HepG2 (cell line): ENCODE results near the gene CCDC83. TPM values are rescaled to one million over a fixed set of nuclear protein-coding genes. Genes with fewer than 3 reads are reported as not detected.
A peak's percentile ranks its signal among the peaks of the same experiment; 100 is the strongest.

Experiments
- BCLAF1 ChIP-seq: fragments of 450-650 bp; IDR thresholded peaks from 2 replicates; pipeline ENCODE4 v1.6.1; 2017; ENCODE audit warnings: mild to moderate bottlenecking
- BHLHE40 ChIP-seq: IDR thresholded peaks from 2 replicates; pipeline ENCODE4 v1.6.1; 2011; ENCODE audit warnings: low read length, improper control_type of control experiment
- CHD4 ChIP-seq: fragments of 200-600 bp; sonication (generic); IDR thresholded peaks from 2 replicates; pipeline ENCODE4 v1.7.0; 2017; ENCODE audit warnings: mild to moderate bottlenecking, low read length, borderline replicate concordance
- E2F2 ChIP-seq: sonication (generic); formaldehyde crosslinking; IDR thresholded peaks from 2 replicates; pipeline ENCODE4 v1.4.0; 2020; ENCODE audit warnings: missing genetic modification reagents, borderline replicate concordance
- GZF1 ChIP-seq: sonication (generic); formaldehyde crosslinking; IDR thresholded peaks from 2 replicates; pipeline ENCODE4 v1.5.1; 2020; ENCODE audit warnings: mild to moderate bottlenecking, missing genetic modification reagents
- HOXA7 ChIP-seq: sonication (generic); formaldehyde crosslinking; IDR thresholded peaks from 2 replicates; pipeline ENCODE4 v1.8.1; 2022; ENCODE audit warnings: mild to moderate bottlenecking, missing genetic modification reagents, moderate library complexity
- MATR3 ChIP-seq: sonication (generic); formaldehyde crosslinking; IDR thresholded peaks from 2 replicates; pipeline ENCODE4 v1.4.0; 2020; ENCODE audit warnings: missing genetic modification reagents
- MIER3 ChIP-seq: IDR thresholded peaks from 2 replicates; pipeline ENCODE4 v1.6.1; 2016; ENCODE audit warnings: missing compliant biosample characterization, borderline replicate concordance
- MXD3 ChIP-seq: IDR thresholded peaks from 2 replicates; pipeline ENCODE4 v1.6.1; 2016; ENCODE audit warnings: mild to moderate bottlenecking, missing biosample characterization, missing genetic modification reagents
- MZF1 ChIP-seq: sonication (generic); formaldehyde crosslinking; IDR thresholded peaks from 2 replicates; pipeline ENCODE4 v1.8.1; 2023; ENCODE audit warnings: mild to moderate bottlenecking, missing genetic modification reagents, borderline replicate concordance
- NAIF1 ChIP-seq: sonication (generic); formaldehyde crosslinking; IDR thresholded peaks from 2 replicates; pipeline ENCODE4 v1.5.0; 2020; ENCODE audit warnings: mild to moderate bottlenecking, missing genetic modification reagents, borderline replicate concordance
- NFKBIZ ChIP-seq: IDR thresholded peaks from 2 replicates; pipeline ENCODE4 v1.6.1; 2018; ENCODE audit warnings: missing genetic modification reagents, missing compliant biosample characterization
- SMAD3 ChIP-seq: sonication (generic); formaldehyde crosslinking; IDR thresholded peaks from 2 replicates; pipeline ENCODE4 v1.4.0; 2020; ENCODE audit warnings: missing genetic modification reagents
- U2AF1 ChIP-seq: fragments of 200-400 bp; formaldehyde crosslinking; optimal IDR thresholded peaks from 2 replicates; pipeline ENCODE3; 2017; ENCODE audit warnings: mild to moderate bottlenecking, low read depth, low read length
- polyA plus RNA-seq, 8 experiments: library from polyadenylated mRNA; depleted of rRNA in 3 of 8; stranded (reverse) in 7 of 8; unstranded in 1 of 8; fragments of >200 nt; fragmentation: Illumina TruSeq in 4 of 8; extraction: Trizol in 4 of 8; gene quantifications; 2 replicates each; pipeline versions ENCODE4 v1.2.1 to v1.2.3, GENCODE V29; 2011 to 2016; ENCODE audit warnings: low read depth in 4 of 8, missing spikeins in 1 of 8, mixed read lengths in 1 of 8; ENCODE audit not compliant: insufficient read depth in 1 of 8
- total RNA-seq, 5 experiments: library from RNA; depleted of rRNA; stranded (reverse); fragments of >200 nt; fragmentation: Illumina TruSeq; extraction: Trizol; gene quantifications; 2 replicates each; pipeline ENCODE4 v1.2.3, GENCODE V29; 2016; ENCODE audit warnings: low read depth in 1 of 5
- TF ChIP-seq, protein P1 (sequence below): sonication (generic); formaldehyde crosslinking; IDR thresholded peaks from 2 replicates; pipeline ENCODE4 v1.5.1; 2020; ENCODE audit warnings: missing genetic modification reagents, mild to moderate bottlenecking, borderline replicate concordance
- TF ChIP-seq, protein P2 (sequence below): IDR thresholded peaks from 2 replicates; pipeline ENCODE4 v1.6.1; 2012; ENCODE audit warnings: low read length, improper control_type of control experiment
- TF ChIP-seq, protein P3 (sequence below): sonication (generic); formaldehyde crosslinking; IDR thresholded peaks from 2 replicates; pipeline ENCODE4 v1.5.0; 2020; ENCODE audit warnings: missing genetic modification reagents

The CCDC83 gene
- total and polyA plus RNA-seq, 2 of the 13 experiments (the other 11 are each of a cell fraction or from before 2014, with no cell fraction given), result not detected

DNA sequence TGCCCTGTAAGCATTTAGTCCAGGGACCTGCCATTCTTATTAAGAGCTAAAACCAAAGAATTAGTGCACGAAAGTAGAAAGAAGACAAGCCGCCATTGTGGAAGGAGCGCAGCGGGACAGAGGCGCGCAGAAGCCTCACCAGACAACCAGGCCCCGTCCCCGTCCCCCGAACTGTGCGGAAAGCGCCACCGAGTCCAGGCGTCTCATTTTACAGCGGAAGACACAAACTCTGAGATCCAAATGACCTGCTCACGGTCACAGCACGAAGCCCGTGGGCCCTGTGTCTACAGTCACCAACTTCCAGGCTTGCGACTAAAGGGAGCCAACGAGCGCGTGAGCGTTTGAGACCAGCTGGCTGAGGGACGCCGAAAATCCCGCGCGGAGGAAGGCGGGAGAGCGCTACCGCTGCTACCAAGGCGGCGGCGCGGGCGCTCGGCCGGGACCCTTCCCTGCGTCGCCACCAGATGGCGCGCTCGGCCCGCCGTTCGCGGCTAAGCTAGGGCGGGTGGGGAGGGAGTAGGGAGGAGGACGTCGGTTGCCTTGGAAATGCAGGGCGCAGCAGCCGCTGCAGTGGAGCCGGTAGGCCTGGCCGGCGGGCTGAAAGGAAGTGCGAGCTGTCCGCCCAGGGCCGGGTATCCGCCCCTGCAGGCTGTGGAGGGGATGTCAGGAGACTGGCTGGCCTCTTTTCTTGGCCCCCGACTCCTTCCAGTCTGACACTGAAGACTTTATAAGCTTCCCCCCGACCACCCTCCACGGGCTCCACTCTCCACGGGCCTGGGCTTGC, 434 bp upstream of the CCDC83 start (continued):
- TF ChIP-seq, protein P1, sequence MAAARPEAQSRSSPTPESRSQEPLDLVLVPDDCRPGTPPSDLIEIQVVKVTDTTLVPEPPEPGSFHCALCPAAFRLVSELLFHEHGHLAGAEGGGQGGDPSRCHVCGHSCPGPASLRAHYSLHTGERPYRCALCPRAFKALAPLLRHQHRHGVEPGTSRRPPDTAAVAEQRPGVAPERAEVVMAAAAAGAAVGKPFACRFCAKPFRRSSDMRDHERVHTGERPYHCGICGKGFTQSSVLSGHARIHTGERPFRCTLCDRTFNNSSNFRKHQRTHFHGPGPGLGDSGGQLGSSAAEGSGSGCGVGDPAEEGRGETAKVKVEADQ (CRISPR knock-in tag), result peak; percentile 81; the same call in 1 of the 2 replicates
- peak; percentile 77; the same call in 1 of the 2 replicates for TF ChIP-seq NFKBIZ (CRISPR knock-in tag)
- TF ChIP-seq BCLAF1, result no peak
- TF ChIP-seq MIER3 (CRISPR knock-in tag), result peak; percentile 88
- TF ChIP-seq, protein P2, sequence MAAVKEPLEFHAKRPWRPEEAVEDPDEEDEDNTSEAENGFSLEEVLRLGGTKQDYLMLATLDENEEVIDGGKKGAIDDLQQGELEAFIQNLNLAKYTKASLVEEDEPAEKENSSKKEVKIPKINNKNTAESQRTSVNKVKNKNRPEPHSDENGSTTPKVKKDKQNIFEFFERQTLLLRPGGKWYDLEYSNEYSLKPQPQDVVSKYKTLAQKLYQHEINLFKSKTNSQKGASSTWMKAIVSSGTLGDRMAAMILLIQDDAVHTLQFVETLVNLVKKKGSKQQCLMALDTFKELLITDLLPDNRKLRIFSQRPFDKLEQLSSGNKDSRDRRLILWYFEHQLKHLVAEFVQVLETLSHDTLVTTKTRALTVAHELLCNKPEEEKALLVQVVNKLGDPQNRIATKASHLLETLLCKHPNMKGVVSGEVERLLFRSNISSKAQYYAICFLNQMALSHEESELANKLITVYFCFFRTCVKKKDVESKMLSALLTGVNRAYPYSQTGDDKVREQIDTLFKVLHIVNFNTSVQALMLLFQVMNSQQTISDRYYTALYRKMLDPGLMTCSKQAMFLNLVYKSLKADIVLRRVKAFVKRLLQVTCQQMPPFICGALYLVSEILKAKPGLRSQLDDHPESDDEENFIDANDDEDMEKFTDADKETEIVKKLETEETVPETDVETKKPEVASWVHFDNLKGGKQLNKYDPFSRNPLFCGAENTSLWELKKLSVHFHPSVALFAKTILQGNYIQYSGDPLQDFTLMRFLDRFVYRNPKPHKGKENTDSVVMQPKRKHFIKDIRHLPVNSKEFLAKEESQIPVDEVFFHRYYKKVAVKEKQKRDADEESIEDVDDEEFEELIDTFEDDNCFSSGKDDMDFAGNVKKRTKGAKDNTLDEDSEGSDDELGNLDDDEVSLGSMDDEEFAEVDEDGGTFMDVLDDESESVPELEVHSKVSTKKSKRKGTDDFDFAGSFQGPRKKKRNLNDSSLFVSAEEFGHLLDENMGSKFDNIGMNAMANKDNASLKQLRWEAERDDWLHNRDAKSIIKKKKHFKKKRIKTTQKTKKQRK, result no peak
- TF ChIP-seq MATR3 (CRISPR knock-in tag), result no peak
- TF ChIP-seq SMAD3 (CRISPR knock-in tag), result no peak; the same call in 1 of the 2 replicates
- peak; percentile 94 for TF ChIP-seq MXD3
- TF ChIP-seq GZF1 (CRISPR knock-in tag), result peak; percentile 92; the same call in 1 of the 2 replicates
- TF ChIP-seq E2F2 (CRISPR knock-in tag), result peak; percentile 90; the same call in 1 of the 2 replicates
- TF ChIP-seq, protein P3, sequence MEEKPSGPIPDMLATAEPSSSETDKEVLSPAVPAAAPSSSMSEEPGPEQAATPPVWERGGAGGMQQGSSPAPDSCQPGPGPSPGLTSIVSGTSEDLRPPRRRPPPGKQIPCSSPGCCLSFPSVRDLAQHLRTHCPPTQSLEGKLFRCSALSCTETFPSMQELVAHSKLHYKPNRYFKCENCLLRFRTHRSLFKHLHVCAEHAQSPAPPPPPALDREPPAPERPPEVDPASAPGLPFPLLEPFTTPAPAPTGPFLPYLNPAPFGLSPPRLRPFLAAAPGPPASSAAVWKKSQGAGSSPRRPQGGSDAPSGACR (CRISPR knock-in tag), result no peak
- no peak for TF ChIP-seq CHD4
- TF ChIP-seq NAIF1, result peak; percentile 45; the same call in 1 of the 2 replicates
- TF ChIP-seq MZF1 (CRISPR knock-in tag), result no peak
- TF ChIP-seq U2AF1, result no peak
- no peak; the same call in 1 of the 2 replicates for TF ChIP-seq BHLHE40
- no peak for TF ChIP-seq HOXA7 (CRISPR knock-in tag)
